HUDEP-2 (cell line): ENCODE results near the gene CFI.
A peak's percentile ranks its signal among the peaks of the same experiment; 100 is the strongest.

Source experiments
- DNase-seq, 76 experiments: peaks; one replicate each; lab custom pipeline; 2025; ENCODE audit not compliant: unreplicated experiment in 76 of 76; lab: John Stamatoyannopoulos, UW

The CFI gene

GRCh38 chr4:109801895-109802319 is at the start of gene CFI:
CFI (minus strand) TSS chr4:109801999; CDS start chr4:109801971, 28 bp downstream.
- DNase-seq = no peak

DNA sequence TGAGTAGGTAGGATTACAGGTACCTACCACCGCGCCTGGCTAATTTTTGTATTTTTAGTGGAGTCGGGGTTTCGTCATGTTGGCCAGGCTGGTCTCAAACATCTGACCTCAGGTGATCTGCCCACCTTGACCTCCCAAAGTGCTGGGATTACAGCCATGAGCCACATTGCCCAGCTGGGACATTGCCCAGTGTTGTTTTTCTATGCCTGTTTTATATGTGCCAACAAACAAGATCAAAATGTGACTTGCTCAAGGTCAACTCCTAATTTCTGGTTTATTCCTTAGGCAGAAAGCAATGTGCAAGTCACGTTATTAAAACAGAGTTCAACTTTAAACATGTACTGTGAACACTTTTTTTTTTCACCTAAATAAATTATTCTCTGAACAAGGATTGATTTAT is 48.8 kb upstream of the CFI start:
- no peak for DNase-seq

DNA sequence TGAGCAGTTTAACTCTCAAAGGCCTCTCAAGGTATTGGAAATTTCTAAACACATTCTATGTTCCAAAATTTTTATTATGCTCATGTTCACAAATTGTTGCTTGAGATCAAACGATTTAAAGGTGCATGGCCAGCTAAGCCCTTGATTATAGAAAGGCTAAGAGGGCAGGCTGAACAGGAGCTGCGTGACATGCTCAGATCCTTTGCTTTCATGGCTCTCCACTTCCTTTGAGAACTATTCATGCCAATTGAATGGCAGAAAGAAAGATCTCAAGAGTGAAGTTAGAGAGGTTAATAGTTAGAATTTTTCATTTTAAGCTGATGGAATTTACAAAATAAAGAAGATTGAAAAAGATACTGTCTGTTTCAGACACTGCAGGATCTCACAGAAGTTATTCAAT is 46.7 kb upstream of the CFI start:
- DNase-seq = no peak

GRCh38 chr4:109847896-109848442 is 46.2 kb upstream of the CFI start, which contains the start of gene LRIT3:
LRIT3 (plus strand) TSS chr4:109848107; CDS start chr4:109848202, 95 bp downstream.
- DNase-seq = no peak

- DNase-seq = no peak
Measured at GRCh38 chr4:109846395-109847098, 44.7 kb upstream of the CFI start.

- no peak for DNase-seq
Measured at GRCh38 chr4:109836985-109837384, 35.2 kb upstream of the CFI start.

DNA sequence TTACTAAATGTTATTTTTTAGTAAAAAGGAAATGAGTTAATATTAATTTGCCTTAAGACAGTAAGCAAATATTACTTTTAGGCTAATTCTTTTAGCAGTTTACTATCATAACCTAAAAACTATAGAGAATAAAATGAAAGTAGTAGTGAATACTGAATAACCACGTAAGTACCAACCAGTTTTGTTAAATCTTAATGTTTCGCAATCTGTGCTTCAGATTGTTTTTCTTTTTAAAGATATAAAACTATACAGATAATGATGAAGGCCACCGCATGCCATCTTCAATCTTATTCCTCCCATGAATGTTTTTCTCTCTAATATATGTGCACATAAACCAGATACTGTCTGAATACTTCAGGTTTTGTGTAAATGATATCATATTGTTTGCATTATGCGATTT is 32.0 kb upstream of the CFI start:
- no peak for DNase-seq

- no peak for DNase-seq
Measured at GRCh38 chr4:109827672-109828071, 25.9 kb upstream of the CFI start, which contains the start of gene RRH. RRH (plus strand) TSS chr4:109827972; CDS start chr4:109828028, 56 bp downstream.

- DNase-seq = peak in 3 of 76 experiments; percentile 4 to 27 (median 5)
Measured at GRCh38 chr4:109826719-109827118, 24.9 kb upstream of the CFI start.

DNA sequence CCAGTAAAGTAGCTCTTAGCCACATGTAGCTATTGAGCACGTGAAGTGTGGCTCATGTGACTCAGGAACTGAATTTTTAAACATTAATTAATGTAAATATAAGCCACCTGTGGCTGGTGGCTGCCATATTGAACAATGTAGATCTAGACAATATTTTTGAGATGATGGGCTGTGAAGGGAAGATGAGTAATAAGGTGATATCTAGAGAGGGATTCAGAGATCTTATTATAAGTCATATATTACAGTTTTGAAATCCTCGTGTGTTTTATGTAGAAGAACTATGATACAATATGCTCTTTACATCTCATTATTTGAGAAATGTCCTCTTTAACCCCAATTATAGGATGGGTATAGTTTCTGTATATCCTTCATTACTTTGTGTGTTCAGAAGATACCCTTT is 19.4 kb upstream of the CFI start:
- DNase-seq = no peak

- no peak for DNase-seq
Measured at GRCh38 chr4:109820563-109820962, 18.8 kb upstream of the CFI start.

GRCh38 chr4:109818268-109818667 is 16.5 kb upstream of the CFI start:
- no peak for DNase-seq

GRCh38 chr4:109816894-109817293 is 15.1 kb upstream of the CFI start:
- DNase-seq = peak in 1 of 76 experiments; percentile 8

DNA sequence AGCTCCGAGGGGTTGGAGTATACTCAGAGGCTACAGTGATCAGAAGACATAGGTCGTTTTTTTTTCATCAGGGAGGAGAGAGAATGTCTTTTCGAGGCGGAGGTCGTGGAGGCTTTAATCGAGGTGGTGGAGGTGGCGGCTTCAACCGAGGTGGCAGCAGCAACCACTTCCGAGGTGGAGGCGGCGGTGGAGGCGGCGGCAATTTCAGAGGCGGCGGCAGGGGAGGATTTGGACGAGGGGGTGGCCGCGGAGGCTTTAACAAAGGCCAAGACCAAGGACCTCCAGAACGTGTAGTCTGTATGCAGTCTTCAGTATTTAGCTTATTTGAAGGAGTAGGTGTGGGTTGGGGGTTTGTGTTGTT is 14.3 kb upstream of the CFI start:
- peak in 17 of 76 experiments; percentile 1 to 45 (median 7) for DNase-seq

GRCh38 chr4:109815151-109816081 is 13.6 kb upstream of the CFI start, which contains the start of gene GAR1:
GAR1 (plus strand) TSS chr4:109815762; CDS start chr4:109816165, 403 bp downstream.
- peak in 75 of 76 experiments; percentile 61 to 96 (median 90) for DNase-seq

DNA sequence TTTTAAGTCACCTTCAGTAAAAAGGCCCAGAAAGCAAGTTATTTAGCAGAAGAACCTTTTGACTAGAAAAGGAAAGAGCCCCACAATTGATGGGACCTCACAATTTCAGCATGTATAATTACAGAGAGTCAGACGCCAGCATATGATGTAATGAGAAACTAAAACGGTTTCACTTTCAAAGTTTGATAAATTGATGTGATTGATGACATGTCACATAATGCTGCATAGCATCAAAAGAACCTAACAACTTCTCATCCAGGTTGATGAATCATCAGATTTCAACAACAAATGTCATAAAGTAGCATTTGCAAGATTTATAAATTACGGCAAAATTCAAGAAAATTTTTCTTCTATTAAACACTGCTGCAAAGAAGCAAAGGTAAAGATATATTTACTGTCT is 9.9 kb upstream of the CFI start:
- DNase-seq = no peak

GRCh38 chr4:109810552-109811387 is 9.0 kb upstream of the CFI start:
- peak in 5 of 76 experiments; percentile 3 to 28 (median 17) for DNase-seq

DNA sequence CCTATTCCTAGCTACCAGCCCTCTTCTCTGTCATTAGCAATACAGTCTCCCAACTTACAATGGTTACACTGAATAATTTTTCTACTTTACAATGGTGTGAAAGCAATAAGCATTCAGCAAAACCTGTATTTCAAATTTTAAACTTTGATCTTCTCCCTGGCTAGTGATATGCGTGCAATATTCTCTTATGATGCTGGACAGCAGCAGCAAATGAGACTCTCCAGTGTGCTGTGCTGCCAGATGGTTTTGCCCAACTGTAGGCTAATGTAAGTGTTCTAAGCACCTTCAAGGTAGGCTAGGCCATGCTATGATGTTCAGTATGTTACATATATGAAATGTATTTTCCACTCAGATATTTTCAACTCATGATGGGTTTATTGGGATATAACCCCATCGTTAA is 7.9 kb upstream of the CFI start:
- DNase-seq = no peak

DNA sequence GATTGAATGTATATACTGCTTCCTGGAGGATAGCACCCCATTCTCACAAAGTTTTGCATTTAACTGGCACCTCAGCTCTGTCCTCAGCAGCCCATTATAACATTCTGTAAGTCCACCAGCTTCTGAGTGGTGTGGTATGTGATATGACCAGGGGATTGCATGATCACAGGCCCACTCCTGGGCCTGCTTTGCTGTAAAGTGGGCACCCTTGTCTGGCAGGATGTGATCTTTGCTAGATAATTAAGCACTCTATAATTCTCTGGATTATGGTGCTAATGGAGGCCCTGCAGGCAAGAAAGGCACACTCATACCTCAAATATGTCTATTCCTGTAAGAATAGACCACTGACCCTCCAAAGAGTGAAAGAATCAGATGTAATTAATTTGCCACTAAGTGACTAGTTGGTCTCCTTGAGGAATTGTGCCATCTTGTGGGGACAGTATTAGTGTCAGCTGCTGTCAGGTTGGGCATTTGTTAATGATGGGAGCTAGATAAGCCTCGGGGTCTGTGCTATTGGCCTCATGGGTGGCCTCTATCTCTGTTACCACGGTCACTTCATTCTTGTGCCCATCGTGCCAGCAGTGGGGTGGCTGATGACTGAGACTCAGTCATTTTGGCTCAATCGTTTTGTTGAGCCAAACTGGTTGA is 2.2 kb upstream of the CFI start:
- peak in 33 of 76 experiments; percentile 1 to 57 (median 18) for DNase-seq
